ENCODE data around the gene LRMDA.

DNA sequence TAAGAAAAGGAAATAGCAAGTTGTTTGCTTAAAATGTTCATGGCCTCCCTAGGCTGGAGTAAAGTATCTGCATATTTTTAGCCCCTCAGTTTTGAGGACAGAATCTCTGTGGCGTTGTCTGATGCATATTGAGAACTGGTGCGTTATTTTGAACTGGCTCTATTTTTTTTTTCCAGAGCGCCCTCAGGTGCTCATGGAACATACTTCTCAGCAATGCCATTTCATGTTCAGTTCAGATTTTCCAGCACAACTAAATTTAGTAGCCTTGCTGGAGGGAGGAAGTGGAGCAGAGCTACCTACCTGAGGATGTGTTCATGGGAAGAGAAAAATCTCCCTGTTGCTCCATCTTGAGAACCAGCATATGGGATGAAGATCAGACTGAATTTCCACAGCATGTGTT is 870.5 kb downstream of the LRMDA start:
- TF ChIP-seq, protein P1, sequence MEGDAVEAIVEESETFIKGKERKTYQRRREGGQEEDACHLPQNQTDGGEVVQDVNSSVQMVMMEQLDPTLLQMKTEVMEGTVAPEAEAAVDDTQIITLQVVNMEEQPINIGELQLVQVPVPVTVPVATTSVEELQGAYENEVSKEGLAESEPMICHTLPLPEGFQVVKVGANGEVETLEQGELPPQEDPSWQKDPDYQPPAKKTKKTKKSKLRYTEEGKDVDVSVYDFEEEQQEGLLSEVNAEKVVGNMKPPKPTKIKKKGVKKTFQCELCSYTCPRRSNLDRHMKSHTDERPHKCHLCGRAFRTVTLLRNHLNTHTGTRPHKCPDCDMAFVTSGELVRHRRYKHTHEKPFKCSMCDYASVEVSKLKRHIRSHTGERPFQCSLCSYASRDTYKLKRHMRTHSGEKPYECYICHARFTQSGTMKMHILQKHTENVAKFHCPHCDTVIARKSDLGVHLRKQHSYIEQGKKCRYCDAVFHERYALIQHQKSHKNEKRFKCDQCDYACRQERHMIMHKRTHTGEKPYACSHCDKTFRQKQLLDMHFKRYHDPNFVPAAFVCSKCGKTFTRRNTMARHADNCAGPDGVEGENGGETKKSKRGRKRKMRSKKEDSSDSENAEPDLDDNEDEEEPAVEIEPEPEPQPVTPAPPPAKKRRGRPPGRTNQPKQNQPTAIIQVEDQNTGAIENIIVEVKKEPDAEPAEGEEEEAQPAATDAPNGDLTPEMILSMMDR (IDR thresholded peaks at IDR 0.05) = no peak
- no peak for TF ChIP-seq POLR2A (IDR thresholded peaks at IDR 0.05)
- no peak for TF ChIP-seq EP300 (IDR thresholded peaks at IDR 0.05)

Measured in tibial nerve (tissue), 4 donors.